Neural cell (in vitro differentiated cells): ENCODE measurements around the gene FAM107B. TPM values are rescaled to one million over a fixed set of nuclear protein-coding genes. Genes with fewer than 3 reads are reported as not detected.

Experiments
- H2AFZ ChIP-seq: fragments of 200-600, 300-800 bp; sonication (generic), shearing (Covaris generic); 2 replicates; pipeline ENCODE4 v1.6.0; 2014; ENCODE audit warnings: low read depth, mild to moderate bottlenecking, antibody characterized with exemption, low read length, moderate library complexity
- H3F3A ChIP-seq: fragments of 200-600 bp; shearing (Covaris generic); 2 replicates; pipeline ENCODE4 v1.6.1; 2016; ENCODE audit warnings: mild to moderate bottlenecking, moderate library complexity, mixed read lengths, antibody characterized with exemption, low read length; ENCODE audit not compliant: insufficient read depth, poor library complexity, severe bottlenecking
- H3K27ac ChIP-seq: fragments of 200-600, 300-800 bp; sonication (generic), shearing (Covaris generic); 2 replicates; pipeline ENCODE4 v1.5.1; 2014; ENCODE audit warnings: mild to moderate bottlenecking, low read length, moderate library complexity
- H3K27me3 ChIP-seq: fragments of 300-800, 200-600 bp; sonication (generic), shearing (Covaris generic); 2 replicates; pipeline ENCODE4 v1.6.0; 2014; ENCODE audit warnings: mild to moderate bottlenecking, low read depth, low read length, moderate library complexity; ENCODE audit not compliant: insufficient read depth
- H3K36me3 ChIP-seq: fragments of 300-800, 200-600 bp; sonication (generic), shearing (Covaris generic); 2 replicates; pipeline ENCODE4 v1.5.1; 2014; ENCODE audit warnings: mild to moderate bottlenecking, antibody characterized with exemption, low read length, moderate library complexity; ENCODE audit not compliant: insufficient read depth
- H3K4me2 ChIP-seq: fragments of 300-800, 200-600 bp; sonication (generic), shearing (Covaris generic); 2 replicates; pipeline ENCODE4 v1.6.0; 2014; ENCODE audit warnings: mild to moderate bottlenecking, low read length
- H3K4me3 ChIP-seq: fragments of 300-800, 200-600 bp; sonication (generic), shearing (Covaris generic); 2 replicates; pipeline ENCODE4 v1.5.1; 2014; ENCODE audit warnings: mild to moderate bottlenecking, low read length, moderate library complexity
- H3K79me2 ChIP-seq: fragments of 200-600 bp; shearing (Covaris generic); replicated peaks from 2 replicates; pipeline ENCODE4 v1.6.0; 2014; ENCODE audit warnings: mild to moderate bottlenecking, low read length, moderate library complexity; ENCODE audit not compliant: insufficient read depth
- H3K9ac ChIP-seq: fragments of 300-800, 200-600 bp; sonication (generic), shearing (Covaris generic); 2 replicates; pipeline ENCODE4 v1.6.1; 2016; ENCODE audit warnings: mild to moderate bottlenecking, low read length, mixed read lengths
- H3K9me2 ChIP-seq: fragments of 200-600 bp; shearing (Covaris generic); 2 replicates; pipeline ENCODE4 v1.6.1; 2016; ENCODE audit warnings: mild to moderate bottlenecking, low read length, mixed read lengths; ENCODE audit not compliant: insufficient read depth
- H3K9me3 ChIP-seq: fragments of 200-600, 300-800 bp; sonication (generic), shearing (Covaris generic); 2 replicates; pipeline ENCODE4 v1.6.1; 2016; ENCODE audit warnings: mild to moderate bottlenecking, mixed run types, low read length, moderate library complexity, mixed read lengths
- H4K20me1 ChIP-seq: fragments of 200-600 bp; shearing (Covaris generic); 2 replicates; pipeline ENCODE4 v1.6.1; 2016; ENCODE audit warnings: mild to moderate bottlenecking, mixed run types; ENCODE audit not compliant: insufficient read depth
- EP300 ChIP-seq: fragments of 450-650 bp; conservative IDR thresholded peaks from 2 replicates; pipeline ENCODE4 v1.6.1; 2014; ENCODE audit warnings: antibody characterized with exemption, mild to moderate bottlenecking, moderate library complexity; ENCODE audit not compliant: poor library complexity, severe bottlenecking
- EZH2 ChIP-seq: fragments of 200-600, 300-800 bp; shearing (Covaris generic), sonication (generic); IDR thresholded peaks from 2 replicates; pipeline ENCODE4 v1.6.1; 2014; ENCODE audit warnings: antibody characterized with exemption, low read length, borderline replicate concordance, mild to moderate bottlenecking; ENCODE audit not compliant: insufficient read depth, poor library complexity, severe bottlenecking
- MXI1 ChIP-seq: fragments of 450-650 bp; conservative IDR thresholded peaks from 2 replicates; pipeline ENCODE4 v1.6.1; 2014; ENCODE audit warnings: antibody characterized with exemption, mild to moderate bottlenecking; ENCODE audit not compliant: poor library complexity, severe bottlenecking
- POLR2AphosphoS5 ChIP-seq: IDR thresholded peaks from 2 replicates; pipeline ENCODE4 v1.6.1; 2012
- RAD21 ChIP-seq: fragments of 450-650 bp; conservative IDR thresholded peaks from 2 replicates; pipeline ENCODE4 v1.6.1; 2014; ENCODE audit warnings: antibody characterized with exemption, mild to moderate bottlenecking, moderate library complexity
- REST ChIP-seq: IDR thresholded peaks from 2 replicates; pipeline ENCODE4 v1.6.1; 2012; ENCODE audit warnings: borderline replicate concordance
- SMC3 ChIP-seq: fragments of 450-650 bp; conservative IDR thresholded peaks from 2 replicates; pipeline ENCODE4 v1.6.1; 2014; ENCODE audit warnings: antibody characterized with exemption, mild to moderate bottlenecking, moderate library complexity; ENCODE audit not compliant: poor library complexity
- TAF1 ChIP-seq: IDR thresholded peaks from 2 replicates; pipeline ENCODE4 v1.6.1; 2012; ENCODE audit warnings: low read depth
- polyA plus RNA-seq: library from polyadenylated mRNA; depleted of rRNA; stranded (reverse); fragments of >200 nt; gene quantifications from 2 replicates; pipeline ENCODE4 v1.2.3, GENCODE V29; 2014
- TF ChIP-seq, protein P1 (sequence below): fragments of 450-650 bp; IDR thresholded peaks from 2 replicates; pipeline ENCODE4 v1.5.1; 2014; ENCODE audit warnings: antibody characterized with exemption, mild to moderate bottlenecking, moderate library complexity; ENCODE audit not compliant: poor library complexity, severe bottlenecking

FAM107B gene
- polyA plus RNA-seq, 1 donor from 2014 or later, result 106 TPM

DNA sequence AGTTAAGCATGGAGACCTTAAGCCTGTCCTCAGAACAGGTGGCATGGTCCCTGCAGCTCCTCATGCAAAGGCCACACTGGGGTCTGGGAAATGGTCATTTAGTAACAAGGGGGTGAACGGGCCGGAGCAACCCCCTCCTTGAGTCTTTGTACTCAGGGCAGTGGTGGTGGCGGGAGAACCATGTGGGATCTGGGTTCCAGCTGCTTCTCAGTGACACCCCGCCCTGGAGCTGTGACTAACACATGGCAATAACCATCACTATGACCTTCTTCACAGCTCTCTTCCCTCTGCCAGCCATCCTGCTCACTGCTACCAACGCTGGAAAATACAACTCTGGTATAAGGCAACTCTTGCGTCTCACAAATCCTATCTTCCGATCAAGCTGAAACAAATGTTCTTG, 240.5 kb downstream of the FAM107B start:
- Histone ChIP-seq H2AFZ (no peak overlapping the region), H3K9ac (no peak overlapping the region), H3K27me3 (no peaks in the 10 kb centered on the region), H3F3A (no peaks in the 10 kb centered on the region), H4K20me1 (no peaks in the 10 kb centered on the region), H3K27ac (no peak overlapping the region), H3K4me3 (no peak overlapping the region), H3K79me2 (peaks cover 21% of the 10 kb centered on the region), H3K36me3 (no peaks in the 10 kb centered on the region), H3K4me2 (no peak overlapping the region), H3K9me2 (no peaks in the 10 kb centered on the region), H3K9me3 (no peaks in the 10 kb centered on the region)
- TF ChIP-seq RAD21, result no peak
- no peak for TF ChIP-seq POLR2AphosphoS5
- TF ChIP-seq REST, result no peak
- TF ChIP-seq MXI1, result no peak
- TF ChIP-seq, protein P1, sequence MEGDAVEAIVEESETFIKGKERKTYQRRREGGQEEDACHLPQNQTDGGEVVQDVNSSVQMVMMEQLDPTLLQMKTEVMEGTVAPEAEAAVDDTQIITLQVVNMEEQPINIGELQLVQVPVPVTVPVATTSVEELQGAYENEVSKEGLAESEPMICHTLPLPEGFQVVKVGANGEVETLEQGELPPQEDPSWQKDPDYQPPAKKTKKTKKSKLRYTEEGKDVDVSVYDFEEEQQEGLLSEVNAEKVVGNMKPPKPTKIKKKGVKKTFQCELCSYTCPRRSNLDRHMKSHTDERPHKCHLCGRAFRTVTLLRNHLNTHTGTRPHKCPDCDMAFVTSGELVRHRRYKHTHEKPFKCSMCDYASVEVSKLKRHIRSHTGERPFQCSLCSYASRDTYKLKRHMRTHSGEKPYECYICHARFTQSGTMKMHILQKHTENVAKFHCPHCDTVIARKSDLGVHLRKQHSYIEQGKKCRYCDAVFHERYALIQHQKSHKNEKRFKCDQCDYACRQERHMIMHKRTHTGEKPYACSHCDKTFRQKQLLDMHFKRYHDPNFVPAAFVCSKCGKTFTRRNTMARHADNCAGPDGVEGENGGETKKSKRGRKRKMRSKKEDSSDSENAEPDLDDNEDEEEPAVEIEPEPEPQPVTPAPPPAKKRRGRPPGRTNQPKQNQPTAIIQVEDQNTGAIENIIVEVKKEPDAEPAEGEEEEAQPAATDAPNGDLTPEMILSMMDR, result no peak
- no peak for TF ChIP-seq EZH2
- TF ChIP-seq TAF1, result no peak
- no peak for TF ChIP-seq EP300
- no peak for TF ChIP-seq SMC3

GRCh38 chr10:14533295-14533694, 241.4 kb downstream of the FAM107B start:
- Histone ChIP-seq H3K9me2 (no peaks in the 10 kb centered on the region), H3K4me2 (no peak overlapping the region), H3F3A (no peaks in the 10 kb centered on the region), H3K4me3 (no peak overlapping the region), H4K20me1 (no peaks in the 10 kb centered on the region), H2AFZ (no peak overlapping the region), H3K9ac (no peak overlapping the region), H3K9me3 (no peaks in the 10 kb centered on the region), H3K27me3 (no peaks in the 10 kb centered on the region), H3K79me2 (peaks cover 21% of the 10 kb centered on the region), H3K27ac (no peak overlapping the region), H3K36me3 (no peaks in the 10 kb centered on the region)
- TF ChIP-seq EZH2 (no peak), EP300 (no peak), REST (no peak), SMC3 (no peak), TAF1 (no peak), MXI1 (no peak), RAD21 (no peak), POLR2AphosphoS5 (no peak)
